Lung (tissue), 12 donors: ENCODE results near the gene ZNF224. TPM values are rescaled to one million over a fixed set of nuclear protein-coding genes. Genes with fewer than 3 reads are reported as not detected.
"Not testable (repeated sequence)": the region's sequence is repeated elsewhere in the genome, so short reads cannot be mapped to it uniquely, and the experiment has no call there.

Experiments used
- ATAC-seq: fragments of 200-7000 bp; cut with Tn5 transposase; one replicate; pipeline ENCODE4 v1.9.1; 2020; ENCODE audit warnings: moderate number of reproducible peaks; ENCODE audit not compliant: insufficient read depth, low FRiP score
- DNase-seq, 3 donors: peaks; one replicate each; pipeline ENCODE4 v3.0.0-alpha.2; 2013 to 2017
- H3K27ac ChIP-seq, 2 donors: one replicate each; pipeline ENCODE4 v1.5.1; 2013; ENCODE audit warnings: mild to moderate bottlenecking in 2 of 2, moderate library complexity in 2 of 2, control low read depth in 1 of 2, inconsistent platforms in 1 of 2, low read depth in 1 of 2, low read length in 1 of 2
- H3K27me3 ChIP-seq, 3 donors: one replicate each; pipeline ENCODE4 v1.5.1; 2013; ENCODE audit warnings: low read length in 2 of 3; ENCODE audit not compliant: control insufficient read depth in 3 of 3, insufficient read depth in 3 of 3
- H3K36me3 ChIP-seq, 4 donors: one replicate each; pipeline ENCODE4 v1.5.1; 2013; ENCODE audit warnings: low read length in 4 of 4, mild to moderate bottlenecking in 1 of 4, moderate library complexity in 1 of 4; ENCODE audit not compliant: control insufficient read depth in 4 of 4, insufficient read depth in 4 of 4
- H3K4me1 ChIP-seq, 5 donors: one replicate each; pipeline ENCODE4 v1.5.1; 2013; ENCODE audit warnings: low read length in 5 of 5, mild to moderate bottlenecking in 2 of 5, moderate library complexity in 1 of 5; ENCODE audit not compliant: control insufficient read depth in 5 of 5, insufficient read depth in 5 of 5
- H3K4me3 ChIP-seq: one replicate; pipeline ENCODE4 v1.5.1; 2013; ENCODE audit warnings: mild to moderate bottlenecking, control low read depth, moderate library complexity
- H3K9ac ChIP-seq, 2 donors: one replicate each; pipeline ENCODE4 v1.5.1; 2013; ENCODE audit warnings: low read length in 2 of 2, control low read depth in 1 of 2; ENCODE audit not compliant: insufficient read depth in 1 of 2
- H3K9me3 ChIP-seq, 4 donors: one replicate each; pipeline ENCODE4 v1.5.1; 2013; ENCODE audit warnings: low read length in 3 of 4, mild to moderate bottlenecking in 1 of 4, moderate library complexity in 1 of 4; ENCODE audit not compliant: control insufficient read depth in 4 of 4, insufficient read depth in 3 of 4
- WGBS, 2 donors: extraction: QIAGEN DNeasy Blood & Tissue Kit; methylation state at CpG; one replicate each; pipeline ENCODE4 v1.1.7; 2013; 5-methylcytosine and 5-hydroxymethylcytosine counted together
- polyA plus RNA-seq, 2 donors: library from polyadenylated mRNA; stranded (reverse); fragments of 200-250 nt; gene quantifications; one replicate each; pipeline ENCODE4 v1.2.1, GENCODE V29; 2013
- total RNA-seq, 2 donors: library from RNA; depleted of rRNA in 1 of 2; stranded (reverse); fragments of >200 nt in 1 of 2; gene quantifications; one replicate each; pipeline ENCODE4 v1.2.1, GENCODE V29; 2014 to 2021
- TF ChIP-seq, protein P1 (sequence below): IDR thresholded peaks from 2 replicates; pipeline ENCODE4 v1.5.1; 2012; ENCODE audit warnings: mild to moderate bottlenecking; ENCODE audit errors: control extremely low read depth, extremely low read depth
- donor health status: control.
- donor health status: control.
- donor health status: Bipolar disorder and iron deficiency.
- donor health status: healthy.
- donor health status: DM: yes; HTN: yes; CAD: no.

Gene ZNF224
- total and polyA plus RNA-seq, 4 donors: 11.2 to 63.7 (median 19.2) TPM

DNA sequence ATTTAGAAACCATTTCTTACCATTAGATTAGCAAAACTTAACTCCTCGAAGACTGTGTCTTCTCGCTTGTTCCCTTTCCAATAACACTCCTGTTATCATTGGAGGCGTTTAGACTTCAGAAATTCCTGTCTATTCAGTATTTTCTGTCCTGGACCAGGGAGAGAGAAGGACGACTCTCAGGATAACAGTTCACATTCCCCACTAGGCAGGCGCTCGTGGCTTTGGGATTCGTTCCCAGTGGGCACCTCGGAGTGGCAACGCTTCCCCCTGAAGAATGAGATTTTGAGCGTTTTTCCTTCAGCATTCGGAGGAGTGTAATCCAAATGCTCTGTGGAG, 18.6 kb downstream of the ZNF224 start:
- Histone ChIP-seq H3K4me1 (peaks cover 0 to 7% (median 1%) of the 10 kb centered on the region in 5 donors), H3K4me3 (peak overlapping the region; percentile 77), H3K27ac (peak overlapping the region; percentile 52 to 56), H3K27me3 (no peaks in the 10 kb centered on the region), H3K9me3 (peaks cover 0 to 9% (median 6%) of the 10 kb centered on the region in 4 donors), H3K9ac (peak overlapping the region in 1 of 2 donors; percentile 83), H3K36me3 (peaks cover 8 to 20% (median 10%) of the 10 kb centered on the region in 4 donors)
- ATAC-seq (no peak), DNase-seq (no peak)
- TF ChIP-seq, protein P1, sequence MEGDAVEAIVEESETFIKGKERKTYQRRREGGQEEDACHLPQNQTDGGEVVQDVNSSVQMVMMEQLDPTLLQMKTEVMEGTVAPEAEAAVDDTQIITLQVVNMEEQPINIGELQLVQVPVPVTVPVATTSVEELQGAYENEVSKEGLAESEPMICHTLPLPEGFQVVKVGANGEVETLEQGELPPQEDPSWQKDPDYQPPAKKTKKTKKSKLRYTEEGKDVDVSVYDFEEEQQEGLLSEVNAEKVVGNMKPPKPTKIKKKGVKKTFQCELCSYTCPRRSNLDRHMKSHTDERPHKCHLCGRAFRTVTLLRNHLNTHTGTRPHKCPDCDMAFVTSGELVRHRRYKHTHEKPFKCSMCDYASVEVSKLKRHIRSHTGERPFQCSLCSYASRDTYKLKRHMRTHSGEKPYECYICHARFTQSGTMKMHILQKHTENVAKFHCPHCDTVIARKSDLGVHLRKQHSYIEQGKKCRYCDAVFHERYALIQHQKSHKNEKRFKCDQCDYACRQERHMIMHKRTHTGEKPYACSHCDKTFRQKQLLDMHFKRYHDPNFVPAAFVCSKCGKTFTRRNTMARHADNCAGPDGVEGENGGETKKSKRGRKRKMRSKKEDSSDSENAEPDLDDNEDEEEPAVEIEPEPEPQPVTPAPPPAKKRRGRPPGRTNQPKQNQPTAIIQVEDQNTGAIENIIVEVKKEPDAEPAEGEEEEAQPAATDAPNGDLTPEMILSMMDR: no peak
- 0% methylated on average over 11 of the region's 11 CpGs for WGBS, 2 donors

DNA sequence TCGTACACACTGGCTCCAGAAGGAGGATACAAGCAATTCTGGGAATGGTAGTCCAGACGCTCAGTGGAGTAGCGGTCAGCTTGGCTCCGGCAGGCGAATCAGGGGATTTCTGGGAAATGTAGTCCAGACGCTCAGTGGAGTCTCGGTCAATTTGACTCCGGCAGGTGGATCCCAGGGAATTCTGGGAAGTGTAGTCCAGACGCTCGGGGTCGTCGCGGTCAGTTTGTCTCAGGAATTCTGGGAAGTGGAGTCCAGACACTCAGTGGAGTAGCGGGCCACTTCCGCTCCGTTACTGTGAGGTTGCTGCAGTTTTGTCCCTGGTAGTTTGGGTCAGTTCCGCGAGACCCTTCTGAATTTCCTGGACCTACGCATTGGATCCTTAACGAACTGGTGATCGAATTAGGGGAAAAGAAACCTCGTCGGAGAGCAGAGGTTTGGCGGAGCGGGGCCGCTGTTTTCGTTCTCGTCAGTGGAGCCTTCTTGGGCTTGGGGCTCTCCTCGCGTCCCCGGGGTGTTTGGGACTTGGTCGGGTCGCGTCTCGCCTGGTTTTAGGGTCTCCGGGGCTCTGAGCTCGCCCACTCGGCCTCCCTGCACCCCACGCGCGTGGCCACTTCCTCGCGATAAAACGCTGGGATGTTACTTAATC, 19.1 kb downstream of the ZNF224 start, which contains the start of gene ZNF225:
TSS of gene ZNF225 (plus strand) at position 262 of the 646 bp plus-strand sequence. CDS start 2,429 bp downstream, outside the sequence.
- peaks cover 0 to 7% (median 1%) of the 10 kb centered on the region in 5 donors for H3K4me1 ChIP-seq
- TF ChIP-seq, protein P1: no peak
- ATAC-seq (peak; percentile 97), DNase-seq (peak; percentile 98 to 100 (median 100))
- peaks cover 0 to 6% (median 3%) of the 10 kb centered on the region in 4 donors for H3K9me3 ChIP-seq
- no peaks in the 10 kb centered on the region for H3K27me3 ChIP-seq
- H3K4me3 ChIP-seq: peak within 1 kb of the TSS; percentile 96
- WGBS, 2 donors: 0% methylated on average over 44 of the region's 44 CpGs
- peaks cover 9 to 18% (median 11%) of the 10 kb centered on the region in 4 donors for H3K36me3 ChIP-seq
- peak within 1 kb of the TSS; percentile 73 to 83 for H3K9ac ChIP-seq
- H3K27ac ChIP-seq: peak within 1 kb of the TSS; percentile 76 to 85

DNA sequence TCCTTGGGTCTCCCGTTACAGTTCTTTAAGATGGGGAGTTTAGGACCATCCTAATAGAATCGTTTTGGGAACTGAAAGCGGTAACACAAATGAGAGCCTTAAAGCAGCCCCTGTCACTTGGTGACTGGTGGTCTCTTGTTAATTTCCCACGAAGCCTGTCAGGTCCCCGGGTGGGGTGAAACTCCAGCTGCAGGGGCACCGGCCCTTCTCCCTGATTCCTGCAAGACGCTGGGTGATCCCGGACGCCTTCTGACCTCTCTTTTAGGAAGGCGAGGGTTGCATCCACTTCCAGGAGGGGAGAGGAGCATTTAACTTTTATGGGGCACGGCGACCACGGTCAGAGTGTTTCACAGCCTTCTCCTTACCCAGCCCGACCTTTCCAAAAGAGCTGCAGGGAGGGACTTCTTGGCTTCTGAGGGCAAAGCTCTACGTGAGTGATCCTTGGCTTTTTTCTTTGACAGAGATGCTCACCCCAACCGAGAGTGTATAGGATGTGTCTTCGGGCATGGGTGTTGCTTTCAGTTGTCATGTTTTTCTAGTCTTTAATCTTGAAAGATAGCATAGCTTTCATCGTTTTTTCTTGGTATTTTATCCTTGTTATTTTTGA, 19.7 kb downstream of the ZNF224 start:
- Histone ChIP-seq H3K36me3 (peaks cover 11 to 18% (median 13%) of the 10 kb centered on the region in 4 donors), H3K9me3 (peaks cover 0 to 6% (median 0%) of the 10 kb centered on the region in 4 donors), H3K4me3 (peak overlapping the region; percentile 96), H3K9ac (peak overlapping the region; percentile 73 to 80), H3K27me3 (no peaks in the 10 kb centered on the region), H3K4me1 (peaks cover 0 to 7% (median 1%) of the 10 kb centered on the region in 5 donors), H3K27ac (peak overlapping the region; percentile 76 to 85)
- TF ChIP-seq, protein P1: no peak
- ATAC-seq (no peak), DNase-seq (peak in 1 of 3 donors; percentile 12)
- WGBS, 2 donors: 4 to 6% methylated on average over 18 of the region's 18 CpGs

DNA sequence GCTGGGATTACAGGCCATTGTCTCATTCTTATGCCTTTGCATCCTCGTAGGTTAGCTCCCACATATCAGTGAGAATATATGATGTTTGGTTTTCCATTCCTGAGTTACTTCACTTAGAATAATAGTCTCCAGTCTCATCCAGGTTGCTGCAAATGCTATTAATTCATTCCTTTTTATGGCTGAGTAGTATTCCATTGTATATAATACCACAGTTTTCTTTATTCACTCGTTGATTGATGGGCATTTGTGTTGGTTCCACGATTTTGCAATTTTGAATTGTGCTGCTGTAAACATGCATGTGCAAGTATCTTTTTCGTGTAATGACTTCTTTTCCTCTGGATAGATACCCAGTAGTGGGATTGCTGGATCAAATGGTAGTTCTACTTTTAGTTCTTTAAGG, 27.0 kb downstream of the ZNF224 start:
- H3K4me1 ChIP-seq, H3K4me3 ChIP-seq, H3K9ac ChIP-seq, DNase-seq, H3K27me3 ChIP-seq, H3K27ac ChIP-seq, ATAC-seq: not testable (repeated sequence)
- peaks cover 0 to 10% (median 7%) of the 10 kb centered on the region in 4 donors for H3K9me3 ChIP-seq
- H3K36me3 ChIP-seq: peaks cover 20 to 54% (median 36%) of the 10 kb centered on the region in 4 donors
- 95 to 96% methylated on average over 4 of the region's 4 CpGs for WGBS, 2 donors
